Gastrocnemius medialis (tissue), 4 donors: ENCODE measurements around the gene ITIH4. TPM values are rescaled to one million over a fixed set of nuclear protein-coding genes. Genes with fewer than 3 reads are reported as not detected.
A peak's percentile ranks its signal among the peaks of the same experiment; 100 is the strongest.

Experiments used
- ATAC-seq, 2 donors: fragments of 150-250 bp; one replicate each; pipeline ENCODE4 v1.9.1; 2016
- DNase-seq, 2 donors: peaks; one replicate each; pipeline ENCODE4 v3.0.0-alpha.2; 2019
- H3K27ac ChIP-seq, 4 donors: fragments of 200-600 bp; sonication (generic); 1 replicate in 1 of 4; 2 replicates in 3 of 4; pipeline ENCODE4 v1.5.1; 2016 to 2018; ENCODE audit warnings: mild to moderate bottlenecking in 2 of 4, moderate library complexity in 1 of 4
- H3K27me3 ChIP-seq, 3 donors: fragments of 200-600 bp; sonication (generic) in 2 of 3; 1 replicate in 1 of 3; 2 replicates in 2 of 3; pipeline versions ENCODE4 v1.5.1 to v1.6.0; 2016 to 2019; ENCODE audit warnings: mild to moderate bottlenecking in 1 of 3, moderate library complexity in 1 of 3
- H3K36me3 ChIP-seq, 2 donors: fragments of 200-600 bp; sonication (generic) in 1 of 2; one replicate each; pipeline ENCODE4 v1.5.1; 2017 to 2018
- H3K4me1 ChIP-seq, 2 donors: fragments of 200-600 bp; sonication (generic) in 1 of 2; one replicate each; pipeline ENCODE4 v1.5.1; 2016 to 2017; ENCODE audit warnings: mild to moderate bottlenecking in 2 of 2
- H3K4me3 ChIP-seq, 4 donors: fragments of 200-600 bp; sonication (generic) in 3 of 4; 1 replicate in 1 of 4; 2 replicates in 3 of 4; pipeline ENCODE4 v1.5.1; 2016 to 2019; ENCODE audit warnings: mild to moderate bottlenecking in 2 of 4
- H3K9me3 ChIP-seq, 3 donors: fragments of 200-600 bp; sonication (generic) in 2 of 3; 1 replicate in 1 of 3; 2 replicates in 2 of 3; pipeline ENCODE4 v1.5.1; 2016 to 2019
- POLR2A ChIP-seq, 2 donors: fragments of 450-650 bp; IDR thresholded peaks; one replicate each; pipeline ENCODE4 v1.6.1; 2017; ENCODE audit warnings: antibody characterized with exemption in 2 of 2, mild to moderate bottlenecking in 2 of 2, moderate library complexity in 2 of 2
- in situ Hi-C, 4 donors: fragments of 200-750 bp; cut with MboI; loops; one replicate each; pipeline versions ENCODE4 v1.15.0 to v1.8.0; 2017; ENCODE audit warnings: low sequenced_read_pairs in 4 of 4
- intact Hi-C: fragments of 100-400 bp; cut with DNase I; formaldehyde crosslinking; loops from one replicate; pipeline ENCODE4 v1.15.1; 2023; ENCODE audit warnings: low total_unique reads
- total RNA-seq, 4 donors: library from RNA; depleted of rRNA; stranded (reverse); fragments of >200 nt; gene quantifications; one replicate each; pipeline versions ENCODE4 v1.1.0 to v1.2.3, GENCODE V29; 2016
- TF ChIP-seq, protein P1 (sequence below), 5 experiments: fragments of 450-650 bp in 3 of 5; fragments of 200-600 bp in 2 of 5; sonication (generic) in 2 of 5; IDR thresholded peaks in 4 of 5; conservative IDR thresholded peaks in 1 of 5; 1 replicate in 4 of 5; 2 replicates in 1 of 5; pipeline ENCODE4 v1.5.1; 2016 to 2019; ENCODE audit warnings: antibody characterized with exemption in 5 of 5, mild to moderate bottlenecking in 3 of 5, moderate library complexity in 3 of 5

The ITIH4 gene
- total RNA-seq, 4 donors from 2014 or later = 3.5 to 20.4 (median 12.7) TPM

DNA sequence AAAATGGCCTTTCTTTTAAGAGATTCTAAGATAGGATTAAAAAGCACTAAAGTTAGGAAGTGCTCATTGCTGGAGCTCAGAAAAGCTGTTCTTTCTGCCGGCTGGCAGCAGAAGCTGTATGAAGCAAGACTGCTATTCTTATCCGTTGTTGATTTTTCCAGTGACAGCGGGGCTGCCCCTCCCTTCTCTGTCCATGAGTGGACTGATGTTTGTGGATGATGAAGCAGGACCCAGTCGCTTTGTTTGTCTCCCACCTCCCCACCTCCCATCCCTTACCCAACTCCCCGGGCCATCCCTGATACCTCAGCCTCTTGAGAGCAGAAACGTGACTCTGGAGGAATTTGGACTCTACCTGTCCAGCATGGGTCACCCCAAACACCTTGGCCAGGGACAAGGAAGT lies 14.7 kb upstream of the ITIH4 start:
- intact Hi-C loops (loop anchor here (5.0 to 10.0 kb wide), 3 partner anchors 287 to 610 kb away; partner anchors contain the start of genes NISCH, RFT1, TNNC1 and TWF2), in situ Hi-C loops (no loop called here)
- ATAC-seq (peak; percentile 46 to 49), DNase-seq (peak; percentile 83 to 89)
- Histone ChIP-seq H3K4me1 (peaks cover 90 to 93% of the 10 kb centered on the region in 2 donors), H3K27me3 (no peaks in the 10 kb centered on the region), H3K36me3 (no peaks in the 10 kb centered on the region), H3K27ac (peak overlapping the region; percentile 96 to 98 (median 97)), H3K9me3 (no peaks in the 10 kb centered on the region), H3K4me3 (peak overlapping the region in 3 of 4 donors; percentile 8 to 22 (median 9))
- TF ChIP-seq, protein P1, sequence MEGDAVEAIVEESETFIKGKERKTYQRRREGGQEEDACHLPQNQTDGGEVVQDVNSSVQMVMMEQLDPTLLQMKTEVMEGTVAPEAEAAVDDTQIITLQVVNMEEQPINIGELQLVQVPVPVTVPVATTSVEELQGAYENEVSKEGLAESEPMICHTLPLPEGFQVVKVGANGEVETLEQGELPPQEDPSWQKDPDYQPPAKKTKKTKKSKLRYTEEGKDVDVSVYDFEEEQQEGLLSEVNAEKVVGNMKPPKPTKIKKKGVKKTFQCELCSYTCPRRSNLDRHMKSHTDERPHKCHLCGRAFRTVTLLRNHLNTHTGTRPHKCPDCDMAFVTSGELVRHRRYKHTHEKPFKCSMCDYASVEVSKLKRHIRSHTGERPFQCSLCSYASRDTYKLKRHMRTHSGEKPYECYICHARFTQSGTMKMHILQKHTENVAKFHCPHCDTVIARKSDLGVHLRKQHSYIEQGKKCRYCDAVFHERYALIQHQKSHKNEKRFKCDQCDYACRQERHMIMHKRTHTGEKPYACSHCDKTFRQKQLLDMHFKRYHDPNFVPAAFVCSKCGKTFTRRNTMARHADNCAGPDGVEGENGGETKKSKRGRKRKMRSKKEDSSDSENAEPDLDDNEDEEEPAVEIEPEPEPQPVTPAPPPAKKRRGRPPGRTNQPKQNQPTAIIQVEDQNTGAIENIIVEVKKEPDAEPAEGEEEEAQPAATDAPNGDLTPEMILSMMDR (IDR thresholded peaks at IDR 0.05 in 4 of 5, conservative IDR thresholded peaks at IDR 0.05 in 1 of 5) = no peak
- peak; percentile 53 to 66 for TF ChIP-seq POLR2A (IDR thresholded peaks at IDR 0.05)

DNA sequence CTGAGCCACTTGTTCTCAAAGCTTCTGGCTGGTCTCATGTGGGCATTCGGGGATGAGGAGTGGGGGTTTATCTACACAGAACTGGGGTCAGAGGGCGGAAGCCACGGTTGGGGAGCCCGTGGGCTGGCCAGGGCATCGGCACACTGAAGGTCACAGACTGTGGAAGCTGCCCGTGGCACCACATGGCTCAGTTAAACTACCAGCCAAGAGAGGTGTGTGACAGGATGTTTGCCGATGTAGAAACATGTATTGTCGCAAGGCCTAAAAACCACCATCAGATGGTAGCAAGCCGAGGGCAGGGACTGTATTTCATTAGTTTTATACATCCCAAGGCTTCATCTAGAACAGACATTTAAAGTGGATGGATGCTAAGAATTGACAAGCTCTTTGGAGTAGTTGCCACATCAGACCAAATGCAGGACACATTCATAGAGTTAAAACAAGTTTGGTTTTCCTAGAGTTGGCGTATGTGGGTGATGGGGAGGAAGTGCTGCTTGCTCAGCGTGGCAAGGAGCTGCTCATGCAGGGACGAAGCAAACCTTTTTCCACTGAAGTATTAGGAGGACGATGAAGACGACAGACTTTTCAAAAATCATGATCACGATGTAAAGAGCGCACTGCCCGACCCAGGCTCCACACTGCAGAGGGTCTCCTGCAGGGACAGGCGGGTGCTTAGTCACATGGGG lies 14.0 kb upstream of the ITIH4 start:
- Histone ChIP-seq H3K27ac (peak overlapping the region; percentile 96 to 98 (median 97)), H3K4me1 (peaks cover 91 to 92% of the 10 kb centered on the region in 2 donors), H3K36me3 (no peaks in the 10 kb centered on the region), H3K4me3 (peak overlapping the region in 2 of 4 donors; percentile 8 to 9), H3K27me3 (no peaks in the 10 kb centered on the region), H3K9me3 (no peaks in the 10 kb centered on the region)
- in situ Hi-C loops (no loop called here), intact Hi-C loops (loop anchor here (5.0 to 10.0 kb wide), 3 partner anchors 390 to 893 kb away; partner anchors contain the start of genes NISCH, TNNC1 and TWF2)
- ATAC-seq = peak; percentile 31 to 38
- DNase-seq = peak; percentile 57 to 84
- TF ChIP-seq, protein P1 (IDR thresholded peaks at IDR 0.05 in 4 of 5, conservative IDR thresholded peaks at IDR 0.05 in 1 of 5) = no peak
- peak; percentile 66 to 72 for TF ChIP-seq POLR2A (IDR thresholded peaks at IDR 0.05)

DNA sequence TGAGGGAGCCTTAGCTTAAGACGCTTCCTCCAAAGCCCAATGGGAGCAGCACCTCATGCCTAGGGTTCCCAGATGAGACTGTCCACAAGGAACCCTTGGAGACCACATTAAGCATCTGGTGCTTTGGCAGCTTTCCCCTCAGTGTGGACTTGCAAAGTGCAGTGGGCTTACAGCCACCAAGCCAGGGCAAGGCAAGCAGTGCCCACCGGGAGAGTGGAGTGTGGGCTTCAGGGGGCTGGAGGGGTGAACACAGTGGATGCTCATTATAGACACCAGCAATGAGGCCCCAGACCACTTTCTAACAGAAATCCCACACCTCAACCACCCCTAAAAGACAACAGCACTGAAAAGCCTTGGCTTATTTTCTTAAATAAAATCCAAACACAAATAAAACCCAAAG lies 13.4 kb upstream of the ITIH4 start:
- H3K27me3 ChIP-seq = no peaks in the 10 kb centered on the region
- in situ Hi-C loops = no loop called here

DNA sequence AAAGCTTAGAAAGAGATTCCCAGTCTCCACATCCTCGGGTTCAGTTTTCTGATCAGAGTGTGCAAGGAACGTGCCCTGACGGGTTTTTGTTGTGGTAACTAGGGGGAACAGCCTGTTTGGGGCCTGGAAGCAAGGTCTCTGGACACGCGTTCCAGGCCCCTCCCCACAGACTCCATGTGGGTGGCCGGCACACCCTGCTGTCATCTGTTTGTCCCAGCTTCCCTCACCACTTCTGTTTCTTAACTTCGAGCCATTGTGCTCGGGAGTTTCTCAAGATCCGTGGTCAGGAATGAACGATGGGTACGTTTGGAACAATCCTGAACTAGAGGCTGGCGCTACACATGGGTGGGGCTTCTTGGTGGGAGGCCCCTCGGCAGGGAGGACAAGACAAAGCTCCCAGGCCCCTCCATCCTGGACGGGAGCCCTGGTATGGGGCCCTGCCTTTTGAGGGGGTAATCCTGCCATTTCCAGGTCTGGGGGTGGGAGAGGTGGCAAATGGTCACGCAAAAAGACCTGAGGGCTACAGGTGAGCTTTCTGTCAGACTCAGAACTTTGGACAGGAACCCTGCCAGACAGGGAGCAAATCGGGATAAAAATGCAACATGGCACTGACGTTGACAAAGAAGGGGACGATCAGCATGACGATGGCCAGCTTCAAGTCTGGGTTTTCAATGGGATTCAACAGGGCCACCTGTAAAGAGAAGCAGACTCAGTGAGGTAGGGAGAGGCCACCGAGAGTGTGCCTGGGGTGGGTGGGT lies 12.8 kb upstream of the ITIH4 start:
- Histone ChIP-seq H3K4me3 (no peak overlapping the region), H3K4me1 (peaks cover 93% of the 10 kb centered on the region in 2 donors), H3K27ac (peak overlapping the region; percentile 96 to 98 (median 97)), H3K36me3 (no peaks in the 10 kb centered on the region), H3K27me3 (no peaks in the 10 kb centered on the region), H3K9me3 (no peaks in the 10 kb centered on the region)
- intact Hi-C loops (loop anchor here (2.0 to 10.0 kb wide), 4 partner anchors 388 to 894 kb away; partner anchors contain the start of genes NISCH, TNNC1 and TWF2), in situ Hi-C loops (no loop called here)
- DNase-seq = peak in 1 of 2 donors; percentile 63
- no peak for ATAC-seq
- peak; percentile 36 to 49 for TF ChIP-seq POLR2A (IDR thresholded peaks at IDR 0.05)
- TF ChIP-seq, protein P1 (IDR thresholded peaks at IDR 0.05 in 4 of 5, conservative IDR thresholded peaks at IDR 0.05 in 1 of 5) = no peak

More for the DNA sequence above, 13.4 kb upstream of the ITIH4 start:
- no peaks in the 10 kb centered on the region for H3K36me3 ChIP-seq
- H3K27ac ChIP-seq = peak overlapping the region; percentile 96 to 98 (median 97)
- ATAC-seq (no peak), DNase-seq (no peak)
- peaks cover 91 to 92% of the 10 kb centered on the region in 2 donors for H3K4me1 ChIP-seq
- H3K4me3 ChIP-seq = no peak overlapping the region
- intact Hi-C loops = loop anchor here (2.0 to 10.0 kb wide), 4 partner anchors 389 to 893 kb away; partner anchors contain the start of genes NISCH, TNNC1 and TWF2
- TF ChIP-seq POLR2A (IDR thresholded peaks at IDR 0.05) = no peak
- TF ChIP-seq, protein P1 (IDR thresholded peaks at IDR 0.05 in 4 of 5, conservative IDR thresholded peaks at IDR 0.05 in 1 of 5) = no peak
- H3K9me3 ChIP-seq = no peaks in the 10 kb centered on the region
